Activated T-cell treated with anti-CD3 and anti-CD28 coated beads, Interleukin-2, amount 50 U/mL, for 24 hours (primary cell): Measurements from ENCODE around the gene SRPK2.

Experiments
- DNase-seq: peaks from one replicate; pipeline ENCODE4 v3.0.0-alpha.2; 2020
- H3K27ac Mint-ChIP-seq: 2 replicates; pipeline ENCODE4 v1.8.0; 2020; ENCODE audit warnings: mild to moderate bottlenecking, mixed read lengths
- H3K27me3 Mint-ChIP-seq: 2 replicates; pipeline ENCODE4 v1.8.0; 2020; ENCODE audit warnings: mixed read lengths
- H3K36me3 Mint-ChIP-seq: 2 replicates; pipeline ENCODE4 v1.8.0; 2020; ENCODE audit warnings: low read depth, mixed read lengths
- H3K4me1 Mint-ChIP-seq: 2 replicates; pipeline ENCODE4 v1.8.0; 2020; ENCODE audit warnings: low read depth, mixed read lengths
- H3K4me3 Mint-ChIP-seq: 2 replicates; pipeline ENCODE4 v1.8.0; 2020; ENCODE audit warnings: mild to moderate bottlenecking, moderate library complexity, mixed read lengths
- H3K9me3 Mint-ChIP-seq: 2 replicates; pipeline ENCODE4 v1.8.0; 2020; ENCODE audit warnings: mixed read lengths

Gene SRPK2

GRCh38 chr7:105228555-105228954 lies 160.2 kb downstream of the SRPK2 start:
- H3K4me3 Mint-ChIP-seq = no peak overlapping the region
- no peak overlapping the region for H3K27ac Mint-ChIP-seq
- H3K36me3 Mint-ChIP-seq = peaks cover 22% of the 10 kb centered on the region
- peaks cover 3% of the 10 kb centered on the region for H3K9me3 Mint-ChIP-seq
- DNase-seq = no peak
- peaks cover 16% of the 10 kb centered on the region for H3K4me1 Mint-ChIP-seq
- H3K27me3 Mint-ChIP-seq = no peaks in the 10 kb centered on the region

DNA sequence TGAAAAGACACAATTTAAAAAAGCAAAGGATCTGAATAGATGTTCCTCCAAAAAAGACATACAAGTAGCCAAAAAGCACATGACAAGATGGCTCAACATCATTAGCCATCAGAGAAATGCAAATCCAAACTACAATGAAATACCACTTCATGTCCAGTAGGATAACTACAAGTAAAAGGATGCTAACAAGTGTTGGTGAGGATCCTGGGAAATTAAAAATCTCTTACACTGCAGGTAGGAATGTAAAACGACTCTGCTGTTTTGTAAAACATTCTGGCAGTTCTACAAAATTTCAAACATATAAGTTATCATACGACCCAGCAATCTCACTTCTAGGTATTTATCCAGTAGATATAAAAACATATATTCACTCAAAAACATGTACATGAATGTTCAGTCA lies 161.3 kb downstream of the SRPK2 start:
- Mint-ChIP-seq H3K27me3 (no peaks in the 10 kb centered on the region), H3K36me3 (peaks cover 22% of the 10 kb centered on the region), H3K27ac (peak overlapping the region; percentile 63), H3K9me3 (peaks cover 3% of the 10 kb centered on the region), H3K4me3 (no peak overlapping the region), H3K4me1 (peaks cover 25% of the 10 kb centered on the region)
- DNase-seq = no peak

GRCh38 chr7:105224884-105225651 lies 163.7 kb downstream of the SRPK2 start:
- Mint-ChIP-seq H3K4me3 (no peak overlapping the region), H3K27me3 (no peaks in the 10 kb centered on the region), H3K36me3 (peaks cover 12% of the 10 kb centered on the region), H3K27ac (peak overlapping the region; percentile 61), H3K9me3 (peaks cover 3% of the 10 kb centered on the region), H3K4me1 (peaks cover 33% of the 10 kb centered on the region)
- DNase-seq = no peak

DNA sequence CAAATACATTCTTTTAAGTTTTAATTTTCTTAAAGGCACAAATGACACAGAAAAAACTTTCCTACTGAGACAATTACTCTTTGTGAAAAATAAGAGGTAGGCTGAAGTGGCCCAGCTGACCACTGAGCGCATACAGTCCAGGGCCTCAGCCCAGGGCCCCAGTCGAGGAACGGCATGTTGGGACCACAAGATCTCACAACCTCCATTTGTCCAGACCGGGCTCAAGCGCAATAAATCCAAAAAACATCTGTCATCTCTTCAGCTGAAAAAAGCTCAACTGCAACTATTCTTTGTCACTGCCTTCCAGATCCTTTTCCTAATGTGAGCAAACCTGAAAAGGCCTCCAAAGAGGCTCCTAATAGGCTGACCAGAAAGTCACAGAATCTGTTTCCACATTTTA lies 165.8 kb downstream of the SRPK2 start:
- peaks cover 3% of the 10 kb centered on the region for H3K9me3 Mint-ChIP-seq
- H3K36me3 Mint-ChIP-seq = no peaks in the 10 kb centered on the region
- no peak overlapping the region for H3K27ac Mint-ChIP-seq
- no peak overlapping the region for H3K4me3 Mint-ChIP-seq
- no peaks in the 10 kb centered on the region for H3K27me3 Mint-ChIP-seq
- no peak for DNase-seq
- H3K4me1 Mint-ChIP-seq = peaks cover 44% of the 10 kb centered on the region

DNA sequence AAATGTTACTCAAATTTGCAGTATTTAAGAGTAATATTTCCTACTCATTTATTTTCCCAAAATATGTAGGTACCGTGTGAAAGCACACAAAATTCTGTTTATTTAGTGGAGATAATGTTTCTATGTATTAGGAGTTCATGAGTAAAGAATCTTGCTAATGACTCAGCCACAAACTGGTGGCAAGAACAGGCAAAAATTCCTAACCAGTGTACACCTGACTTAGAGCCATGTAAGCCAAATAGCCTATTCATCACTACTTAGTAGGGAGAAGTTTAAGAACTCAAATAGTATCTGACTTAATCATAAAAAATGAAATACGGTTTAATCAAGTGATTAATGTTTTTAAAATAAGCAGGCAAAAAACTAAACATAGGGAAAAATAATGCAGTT lies 169.0 kb downstream of the SRPK2 start:
- no peak for DNase-seq
- peaks cover 6% of the 10 kb centered on the region for H3K36me3 Mint-ChIP-seq
- no peak overlapping the region for H3K4me3 Mint-ChIP-seq
- H3K27ac Mint-ChIP-seq = no peak overlapping the region
- H3K9me3 Mint-ChIP-seq = no peaks in the 10 kb centered on the region
- H3K27me3 Mint-ChIP-seq = no peaks in the 10 kb centered on the region
- peaks cover 58% of the 10 kb centered on the region for H3K4me1 Mint-ChIP-seq

DNA sequence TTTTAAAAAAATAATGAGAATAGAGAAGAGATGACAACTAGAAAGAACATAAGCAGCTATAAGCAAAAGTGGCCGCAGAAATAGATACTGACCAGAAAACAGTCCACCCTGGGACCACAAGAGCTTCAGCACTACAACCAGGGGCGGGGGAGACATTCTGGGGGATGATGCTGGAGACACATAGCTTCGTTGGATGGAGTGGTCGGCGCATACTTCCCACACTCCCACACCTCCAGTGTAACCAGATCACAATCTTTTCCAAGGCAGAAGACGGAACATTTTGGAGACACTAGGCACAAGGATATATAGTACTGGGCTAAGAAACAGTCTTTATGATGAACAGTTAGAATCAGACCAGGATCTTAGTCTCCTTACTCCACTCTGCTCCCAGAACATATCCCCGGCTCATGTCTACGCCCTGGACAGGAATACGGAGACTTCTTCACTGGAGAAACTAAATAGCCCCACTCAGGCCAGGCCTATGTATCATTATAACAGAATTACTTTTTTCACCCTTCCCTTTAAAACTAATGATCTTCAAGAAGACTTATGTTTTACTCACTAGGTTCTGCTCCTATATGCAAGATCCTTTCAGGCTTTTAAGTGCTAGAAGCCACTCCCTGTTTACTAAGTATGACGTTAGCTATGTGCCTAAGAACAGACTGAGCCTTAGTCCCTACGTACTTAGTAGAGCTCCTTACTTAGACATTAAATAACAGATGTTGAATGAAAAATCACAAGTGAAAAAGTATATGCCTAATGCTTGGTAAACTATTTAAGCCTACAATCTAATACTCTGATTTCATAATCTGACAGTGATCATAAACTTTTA lies 169.6 kb downstream of the SRPK2 start:
- no peak for DNase-seq
- no peaks in the 10 kb centered on the region for H3K27me3 Mint-ChIP-seq
- H3K27ac Mint-ChIP-seq = no peak overlapping the region
- H3K9me3 Mint-ChIP-seq = no peaks in the 10 kb centered on the region
- H3K36me3 Mint-ChIP-seq = peaks cover 6% of the 10 kb centered on the region
- no peak overlapping the region for H3K4me3 Mint-ChIP-seq
- H3K4me1 Mint-ChIP-seq = peaks cover 61% of the 10 kb centered on the region

GRCh38 chr7:105218215-105218614 lies 170.5 kb downstream of the SRPK2 start:
- H3K27ac Mint-ChIP-seq = no peak overlapping the region
- H3K4me1 Mint-ChIP-seq = peaks cover 66% of the 10 kb centered on the region
- no peak for DNase-seq
- no peaks in the 10 kb centered on the region for H3K27me3 Mint-ChIP-seq
- H3K4me3 Mint-ChIP-seq = no peak overlapping the region
- no peaks in the 10 kb centered on the region for H3K9me3 Mint-ChIP-seq
- peaks cover 6% of the 10 kb centered on the region for H3K36me3 Mint-ChIP-seq

DNA sequence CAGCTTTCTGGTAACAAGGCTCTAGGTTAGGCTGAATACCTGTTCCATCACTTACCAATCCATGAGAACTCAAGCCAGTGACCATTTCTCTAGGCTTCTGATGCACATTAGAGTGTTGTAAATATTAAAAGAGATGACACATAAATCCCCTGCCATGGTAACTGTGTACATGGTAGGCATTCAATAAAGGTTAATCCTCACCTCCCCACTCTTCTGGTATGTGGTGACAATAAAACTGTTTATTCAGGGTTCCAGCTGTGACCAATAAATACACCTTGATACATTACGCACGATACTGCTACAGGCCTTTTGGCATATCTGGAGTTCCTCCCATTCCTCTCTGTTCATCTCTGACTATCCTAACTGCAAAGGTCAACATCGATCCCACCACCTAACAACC lies 171.9 kb downstream of the SRPK2 start:
- Mint-ChIP-seq H3K4me1 (peaks cover 67% of the 10 kb centered on the region), H3K9me3 (no peaks in the 10 kb centered on the region), H3K36me3 (peaks cover 6% of the 10 kb centered on the region), H3K4me3 (no peak overlapping the region), H3K27ac (no peak overlapping the region), H3K27me3 (no peaks in the 10 kb centered on the region)
- no peak for DNase-seq

DNA sequence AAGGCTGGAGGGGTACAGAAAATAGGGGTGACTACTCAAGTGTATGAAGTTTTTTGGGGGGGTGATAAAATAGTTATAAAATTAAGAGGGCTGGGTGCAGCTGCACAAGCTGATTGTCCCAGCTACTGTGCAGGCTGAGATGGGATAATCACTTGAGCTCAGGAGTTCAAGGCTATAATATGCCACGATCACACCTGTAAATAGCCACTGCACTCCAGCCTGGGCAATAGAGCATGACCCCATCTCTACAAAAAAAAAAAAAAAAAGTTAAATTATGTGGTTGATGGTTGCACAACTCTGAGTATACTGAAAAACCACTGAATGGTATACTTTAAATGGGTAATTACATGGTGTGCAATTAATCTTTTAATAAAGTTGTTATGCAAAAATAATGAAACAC lies 172.9 kb downstream of the SRPK2 start:
- Mint-ChIP-seq H3K36me3 (peaks cover 6% of the 10 kb centered on the region), H3K27me3 (no peaks in the 10 kb centered on the region), H3K27ac (peak overlapping the region; percentile 4), H3K9me3 (no peaks in the 10 kb centered on the region), H3K4me3 (no peak overlapping the region), H3K4me1 (peaks cover 68% of the 10 kb centered on the region)
- no peak for DNase-seq

DNA sequence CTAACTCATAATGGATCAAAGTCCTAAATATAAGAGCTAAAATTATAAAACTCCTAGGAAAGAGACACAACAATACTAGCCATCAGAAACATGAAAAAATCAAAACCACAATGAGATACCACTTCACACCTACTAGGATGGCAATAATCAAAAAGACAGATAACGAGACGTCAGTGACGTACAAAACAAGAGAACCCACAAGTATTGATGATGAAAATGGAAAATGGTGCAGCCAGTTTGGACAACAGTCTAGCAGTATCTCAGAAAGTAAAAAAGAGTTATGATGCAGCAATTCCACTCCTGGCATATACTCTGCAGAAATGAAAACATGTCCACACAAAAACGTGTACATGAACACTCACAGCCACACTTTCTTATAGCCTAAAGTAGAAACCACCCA lies 173.5 kb downstream of the SRPK2 start:
- H3K4me1 Mint-ChIP-seq = peaks cover 72% of the 10 kb centered on the region
- no peak for DNase-seq
- no peaks in the 10 kb centered on the region for H3K9me3 Mint-ChIP-seq
- peaks cover 6% of the 10 kb centered on the region for H3K36me3 Mint-ChIP-seq
- no peak overlapping the region for H3K4me3 Mint-ChIP-seq
- H3K27ac Mint-ChIP-seq = peak overlapping the region; percentile 4
- H3K27me3 Mint-ChIP-seq = no peaks in the 10 kb centered on the region

GRCh38 chr7:105213611-105214010 lies 175.1 kb downstream of the SRPK2 start:
- no peak for DNase-seq
- no peaks in the 10 kb centered on the region for H3K27me3 Mint-ChIP-seq
- H3K4me3 Mint-ChIP-seq = no peak overlapping the region
- peaks cover 73% of the 10 kb centered on the region for H3K4me1 Mint-ChIP-seq
- H3K27ac Mint-ChIP-seq = no peak overlapping the region
- H3K9me3 Mint-ChIP-seq = no peaks in the 10 kb centered on the region
- peaks cover 6% of the 10 kb centered on the region for H3K36me3 Mint-ChIP-seq

DNA sequence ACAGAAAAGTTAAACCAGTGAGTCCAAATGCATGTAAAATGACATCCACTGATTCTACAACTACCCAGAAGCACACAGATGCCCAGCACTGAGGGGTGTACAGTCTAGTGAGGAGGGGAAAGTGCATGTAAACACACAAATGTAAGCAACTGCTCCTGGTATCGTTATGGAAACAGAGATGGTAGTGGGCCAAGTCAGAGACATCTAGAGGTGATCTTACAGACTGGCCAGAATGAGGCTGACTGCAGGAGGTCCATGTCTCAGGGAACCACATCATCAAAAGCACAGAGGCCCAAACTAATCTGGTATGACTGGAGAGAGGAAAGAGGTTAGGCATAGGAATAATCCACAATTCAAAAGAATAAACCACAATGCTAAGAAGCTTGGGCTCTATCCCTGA lies 176.5 kb downstream of the SRPK2 start:
- Mint-ChIP-seq H3K27ac (no peak overlapping the region), H3K4me1 (peaks cover 77% of the 10 kb centered on the region), H3K4me3 (no peak overlapping the region), H3K9me3 (no peaks in the 10 kb centered on the region), H3K36me3 (peaks cover 6% of the 10 kb centered on the region), H3K27me3 (no peaks in the 10 kb centered on the region)
- no peak for DNase-seq

DNA sequence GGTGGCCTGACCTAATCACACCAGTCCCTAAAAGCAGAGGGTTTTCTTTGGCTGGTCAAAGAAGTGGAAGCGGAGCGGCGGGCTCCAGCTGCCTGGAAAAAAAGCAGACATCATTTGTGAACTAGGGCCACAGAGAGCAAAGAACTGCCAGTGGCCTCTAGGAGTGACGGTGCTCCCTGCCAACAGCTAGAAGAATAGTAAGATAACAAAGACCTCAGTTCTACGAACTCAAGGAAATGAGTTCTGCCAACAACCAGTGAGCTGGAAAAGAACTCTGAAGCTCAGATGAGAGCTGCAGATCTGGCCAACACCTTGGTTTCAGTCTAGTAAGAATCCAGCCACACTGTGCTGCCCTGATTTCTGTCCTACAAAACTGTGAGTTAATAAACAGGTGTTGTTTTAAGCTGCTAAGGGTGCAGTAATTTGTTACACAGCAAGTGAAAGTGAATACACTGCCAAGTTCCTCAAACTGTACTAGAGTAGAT lies 178.0 kb downstream of the SRPK2 start:
- Mint-ChIP-seq H3K4me1 (peaks cover 84% of the 10 kb centered on the region), H3K27ac (no peak overlapping the region), H3K4me3 (no peak overlapping the region), H3K9me3 (no peaks in the 10 kb centered on the region), H3K36me3 (peaks cover 3% of the 10 kb centered on the region), H3K27me3 (no peaks in the 10 kb centered on the region)
- DNase-seq = no peak

GRCh38 chr7:105209870-105210269 lies 178.9 kb downstream of the SRPK2 start:
- Mint-ChIP-seq H3K4me1 (peaks cover 84% of the 10 kb centered on the region), H3K9me3 (no peaks in the 10 kb centered on the region), H3K4me3 (no peak overlapping the region), H3K27ac (no peak overlapping the region), H3K27me3 (no peaks in the 10 kb centered on the region), H3K36me3 (no peaks in the 10 kb centered on the region)
- no peak for DNase-seq

DNA sequence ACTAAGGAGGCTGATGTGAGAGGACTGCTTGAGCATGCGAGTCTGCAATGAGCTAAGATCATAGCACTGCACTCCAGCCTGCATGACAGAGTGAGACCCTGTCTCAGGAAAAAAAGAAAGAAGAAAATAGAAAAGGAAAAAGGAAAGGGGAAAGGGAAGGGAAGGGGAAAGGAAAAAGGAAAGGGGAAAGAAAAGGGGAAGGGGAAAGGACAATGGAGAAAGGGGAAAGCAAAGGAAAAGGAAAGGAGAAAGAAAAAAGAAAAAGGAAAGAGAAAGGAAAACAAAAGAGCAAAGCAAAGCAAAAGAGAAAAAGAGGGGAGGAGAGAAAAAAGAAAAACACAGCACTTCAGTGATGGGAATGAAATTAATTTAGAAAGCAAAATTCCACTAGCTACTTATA lies 179.3 kb downstream of the SRPK2 start:
- Mint-ChIP-seq H3K9me3 (no peaks in the 10 kb centered on the region), H3K36me3 (no peaks in the 10 kb centered on the region), H3K27ac (peak overlapping the region; percentile 41), H3K4me3 (peak overlapping the region; percentile 38), H3K4me1 (peaks cover 84% of the 10 kb centered on the region), H3K27me3 (no peaks in the 10 kb centered on the region)
- DNase-seq = no peak
